H1 (cell line): ENCODE data around the gene CCR2. TPM values are rescaled to one million over a fixed set of nuclear protein-coding genes. Genes with fewer than 3 reads are reported as not detected.

Source experiments
- CTCF ChIA-PET: fragments of 300-600 bp; sonication (Branson Sonifier 250); formaldehyde crosslinking; loops from one replicate; lab custom pipeline; 2021; ENCODE audit not compliant: partially characterized antibody; lab: Charles Lee
- POLR2A ChIA-PET: fragments of 300-600 bp; sonication (Branson Sonifier 250); formaldehyde crosslinking; loops from one replicate; lab custom pipeline; 2021; ENCODE audit warnings: inconsistent platforms; ENCODE audit not compliant: partially characterized antibody; lab: Charles Lee
- DNase-seq, 2 experiments: peaks; one replicate each; pipeline versions ENCODE4 v3.0.0 to v3.0.0-alpha.2; 2010 to 2022; ENCODE audit warnings: low spot score in 2 of 2, low read depth in 1 of 2, mixed read lengths in 1 of 2
- FAIRE-seq: peaks from 2 replicates; lab custom pipeline; 2011; peaks lifted over from hg19 to GRCh38; lab: Jason Lieb, UNC
- H2AFZ ChIP-seq: 2 replicates; pipeline ENCODE4 v1.8.1; 2012; ENCODE audit warnings: low read length, inconsistent platforms
- H2AK5ac ChIP-seq: 2 replicates; pipeline ENCODE4 v1.6.1; 2013; ENCODE audit warnings: low read depth, low read length
- H2BK120ac ChIP-seq: replicated peaks from 2 replicates; pipeline ENCODE3; 2013; ENCODE audit warnings: low read depth, low read length, inconsistent platforms
- H2BK12ac ChIP-seq: 2 replicates; pipeline ENCODE4 v1.6.1; 2013; ENCODE audit warnings: low read depth, low read length
- H2BK15ac ChIP-seq: 2 replicates; pipeline ENCODE4 v1.6.1; 2013; ENCODE audit warnings: low read length
- H2BK20ac ChIP-seq: 2 replicates; pipeline ENCODE4 v1.6.1; 2013; ENCODE audit warnings: low read length
- H2BK5ac ChIP-seq: 2 replicates; pipeline ENCODE4 v1.6.1; 2013; ENCODE audit warnings: low read depth, low read length
- H3K14ac ChIP-seq: 2 replicates; pipeline ENCODE4 v1.6.1; 2013; ENCODE audit warnings: inconsistent platforms; ENCODE audit not compliant: insufficient read length
- H3K18ac ChIP-seq: 2 replicates; pipeline ENCODE4 v1.6.1; 2013; ENCODE audit warnings: low read length; ENCODE audit errors: extremely low read depth
- H3K23ac ChIP-seq: 2 replicates; pipeline ENCODE4 v1.6.1; 2013; ENCODE audit warnings: inconsistent platforms; ENCODE audit not compliant: insufficient read length
- H3K23me2 ChIP-seq: 2 replicates; pipeline ENCODE4 v1.6.1; 2013; ENCODE audit warnings: low read depth, low read length
- H3K27ac ChIP-seq: 2 replicates; pipeline ENCODE4 v1.6.1; 2011; ENCODE audit warnings: low read depth, low read length, inconsistent platforms
- H3K27me3 ChIP-seq, 4 experiments: replicated peaks in 1 of 4; 1 replicate in 1 of 4; 2 replicates in 3 of 4; pipeline versions ENCODE4 v1.6.1 to v1.8.1; 2011 to 2013; ENCODE audit warnings: low read length in 3 of 4, mild to moderate bottlenecking in 3 of 4, inconsistent platforms in 2 of 4, mixed read lengths in 2 of 4, moderate library complexity in 1 of 4; ENCODE audit not compliant: control insufficient read depth in 3 of 4, insufficient read depth in 3 of 4; ENCODE audit errors: extremely low read depth in 1 of 4
- H3K36me3 ChIP-seq, 4 experiments: 2 replicates each; pipeline versions ENCODE4 v1.6.1 to v1.8.1; 2011 to 2013; ENCODE audit warnings: mild to moderate bottlenecking in 4 of 4, low read length in 3 of 4, moderate library complexity in 2 of 4, control low read depth in 1 of 4, inconsistent platforms in 1 of 4; ENCODE audit not compliant: insufficient read depth in 4 of 4, control insufficient read depth in 2 of 4
- H3K4ac ChIP-seq: replicated peaks from 2 replicates; pipeline ENCODE3; 2013; ENCODE audit warnings: low read length, low read depth, mixed read lengths, inconsistent platforms; ENCODE audit not compliant: insufficient read length
- H3K4me1 ChIP-seq, 4 experiments: replicated peaks in 1 of 4; 1 replicate in 1 of 4; 2 replicates in 3 of 4; pipeline versions ENCODE4 v1.6.1 to v1.8.1; 2011 to 2013; ENCODE audit warnings: low read length in 3 of 4, inconsistent platforms in 2 of 4, mixed read lengths in 1 of 4; ENCODE audit not compliant: insufficient read depth in 4 of 4, control insufficient read depth in 3 of 4
- H3K4me2 ChIP-seq, 2 experiments: 2 replicates each; pipeline versions ENCODE4 v1.6.1 to v1.8.1; 2011 to 2013; ENCODE audit warnings: low read depth in 2 of 2, low read length in 2 of 2, control low read depth in 1 of 2, inconsistent platforms in 1 of 2, mild to moderate bottlenecking in 1 of 2; ENCODE audit not compliant: insufficient read depth in 1 of 2
- H3K4me3 ChIP-seq, 4 experiments: fragments of 200-600, 300-600 bp in 1 of 4; sonication (generic), shearing (Covaris generic), sonication (Bioruptor Twin) in 1 of 4; 2 replicates each; pipeline versions ENCODE4 v1.5.1 to v1.8.1; 2011 to 2016; ENCODE audit warnings: low read length in 4 of 4, low read depth in 3 of 4, control low read depth in 2 of 4, inconsistent platforms in 2 of 4, mild to moderate bottlenecking in 2 of 4, mixed read lengths in 1 of 4, moderate library complexity in 1 of 4; ENCODE audit not compliant: insufficient read depth in 2 of 4; ENCODE audit errors: extremely low read depth in 1 of 4
- H3K56ac ChIP-seq: replicated peaks from 2 replicates; pipeline ENCODE3; 2013; ENCODE audit warnings: low read depth, mild to moderate bottlenecking, mixed read lengths, low read length, inconsistent platforms; ENCODE audit not compliant: insufficient read length
- H3K79me1 ChIP-seq: 2 replicates; pipeline ENCODE4 v1.6.1; 2013; ENCODE audit warnings: low read depth, low read length, control low read depth
- H3K79me2 ChIP-seq, 2 experiments: 2 replicates each; pipeline versions ENCODE4 v1.6.1 to v1.8.1; 2012 to 2013; ENCODE audit warnings: low read length in 2 of 2, mild to moderate bottlenecking in 2 of 2, inconsistent platforms in 1 of 2; ENCODE audit not compliant: insufficient read depth in 2 of 2, control insufficient read depth in 1 of 2
- H3K9ac ChIP-seq, 4 experiments: replicated peaks in 1 of 4; 1 replicate in 1 of 4; 2 replicates in 3 of 4; pipeline versions ENCODE4 v1.6.1 to v1.8.1; 2011 to 2013; ENCODE audit warnings: low read depth in 3 of 4, low read length in 3 of 4, control low read depth in 2 of 4, mild to moderate bottlenecking in 2 of 4, moderate library complexity in 2 of 4, inconsistent platforms in 1 of 4; ENCODE audit errors: extremely low read depth in 1 of 4
- H3K9me3 ChIP-seq, 2 experiments: 2 replicates each; pipeline versions ENCODE4 v1.6.1 to v1.8.1; 2012 to 2013; ENCODE audit warnings: mild to moderate bottlenecking in 2 of 2, moderate library complexity in 2 of 2, control low read depth in 1 of 2, inconsistent platforms in 1 of 2, low read depth in 1 of 2, low read length in 1 of 2, mixed read lengths in 1 of 2; ENCODE audit not compliant: insufficient read depth in 2 of 2
- H4K20me1 ChIP-seq, 2 experiments: replicated peaks in 1 of 2; 2 replicates each; pipeline versions ENCODE3 to v1.8.1; 2011 to 2013; ENCODE audit warnings: inconsistent platforms in 2 of 2, low read length in 2 of 2, mild to moderate bottlenecking in 1 of 2; ENCODE audit not compliant: insufficient read depth in 2 of 2, control insufficient read depth in 1 of 2
- H4K5ac ChIP-seq: 2 replicates; pipeline ENCODE4 v1.6.1; 2013; ENCODE audit warnings: low read length, low read depth, mixed read lengths, inconsistent platforms; ENCODE audit not compliant: insufficient read length
- H4K8ac ChIP-seq: 2 replicates; pipeline ENCODE4 v1.8.0; 2013; ENCODE audit warnings: mild to moderate bottlenecking, moderate library complexity, low read length, inconsistent platforms; ENCODE audit not compliant: insufficient read depth; ENCODE audit errors: extremely low read depth
- H4K91ac ChIP-seq: replicated peaks from 2 replicates; pipeline ENCODE3; 2013; ENCODE audit warnings: low read length, mixed read lengths, inconsistent platforms; ENCODE audit not compliant: insufficient read length
- BACH1 ChIP-seq: IDR thresholded peaks from 2 replicates; pipeline ENCODE4 v1.6.1; 2012; ENCODE audit warnings: low read length, improper control_type of control experiment
- E2F6 ChIP-seq: IDR thresholded peaks from 2 replicates; pipeline ENCODE4 v1.6.1; 2012; ENCODE audit warnings: inconsistent platforms
- FOSL1 ChIP-seq: IDR thresholded peaks from 2 replicates; pipeline ENCODE4 v1.6.1; 2011; ENCODE audit warnings: mild to moderate bottlenecking, low read depth, low read length, moderate library complexity; ENCODE audit not compliant: insufficient read depth
- HDAC6 ChIP-seq: IDR thresholded peaks from one replicate; pipeline ENCODE4 v1.7.1; 2012; ENCODE audit warnings: low read depth, mild to moderate bottlenecking, inconsistent platforms, low read length, moderate library complexity
- JUN ChIP-seq: IDR thresholded peaks from 2 replicates; pipeline ENCODE4 v1.6.1; 2011; ENCODE audit warnings: low read depth, mild to moderate bottlenecking, improper control_type of control experiment, low read length
- MAFK ChIP-seq: IDR thresholded peaks from 2 replicates; pipeline ENCODE4 v1.6.1; 2012; ENCODE audit warnings: low read depth, mild to moderate bottlenecking, improper control_type of control experiment, low read length
- NANOG ChIP-seq: IDR thresholded peaks from 2 replicates; pipeline ENCODE4 v1.6.1; 2011; ENCODE audit warnings: low read length, low read depth, mild to moderate bottlenecking, inconsistent platforms; ENCODE audit not compliant: insufficient read depth, poor library complexity, severe bottlenecking
- PHF8 ChIP-seq: fragments of 200-600 bp; sonication (generic); conservative IDR thresholded peaks from 2 replicates; pipeline ENCODE4 v1.7.1; 2012; ENCODE audit warnings: low read depth, mild to moderate bottlenecking, inconsistent platforms, low read length, moderate library complexity
- POLR2A ChIP-seq, 2 experiments: IDR thresholded peaks; 1 replicate in 1 of 2; 2 replicates in 1 of 2; pipeline ENCODE4 v1.6.1; 2011; ENCODE audit warnings: low read depth in 2 of 2, low read length in 2 of 2, mild to moderate bottlenecking in 2 of 2; ENCODE audit errors: control extremely low read depth in 1 of 2
- TAF1 ChIP-seq: IDR thresholded peaks from 2 replicates; pipeline ENCODE4 v1.6.1; 2011; ENCODE audit warnings: mild to moderate bottlenecking, low read depth, low read length
- TCF12 ChIP-seq: IDR thresholded peaks from 2 replicates; pipeline ENCODE4 v1.6.1; 2011; ENCODE audit warnings: low read depth, mild to moderate bottlenecking, low read length
- WGBS, 2 experiments: shearing (Covaris generic) in 1 of 2; methylation state at CpG; one replicate each; pipeline versions ENCODE4 v1.1.6 to v1.1.7; 2013 to 2015; ENCODE audit warnings: low lambda C conversion rate in 2 of 2, mixed read lengths in 2 of 2, inconsistent platforms in 1 of 2, low coverage in 1 of 2, missing lambda C conversion rate in 1 of 2; ENCODE audit not compliant: insufficient replicate concordance in 2 of 2, insufficient coverage in 1 of 2, insufficient read length in 1 of 2; ENCODE audit errors: extremely low coverage in 1 of 2, missing lambda C conversion rate in 1 of 2; 5-methylcytosine and 5-hydroxymethylcytosine counted together
- polyA plus RNA-seq, 7 experiments: library from polyadenylated mRNA; depleted of rRNA in 3 of 7; stranded (reverse) in 5 of 7; unstranded in 2 of 7; fragments of >200 nt in 5 of 7; fragments of 200-250 nt in 2 of 7; gene quantifications; 1 replicate in 5 of 7; 2 replicates in 1 of 7; 4 replicates in 1 of 7; pipeline versions ENCODE4 v1.2.1 to v1.2.3, GENCODE V29; 2011 to 2013; ENCODE audit warnings: missing spikeins in 2 of 7, mixed read lengths in 2 of 7
- total RNA-seq: library from RNA; stranded (reverse); fragmentation: NEBNext Ultra II Directional; extraction: Animal tissue kit (Norgen Biotek cat#: 25700); gene quantifications from 2 replicates; pipeline ENCODE4 v1.2.1, GENCODE V29; 2021

CCR2 gene
- total and polyA plus RNA-seq, 2 of the 8 experiments (the other 6 are each of a cell fraction or from before 2014, with no cell fraction given): not detected

- peaks cover 0 to 5% (median 0%) of the 10 kb centered on the region in 4 experiments; a peak in 1 of 7 replicates for H3K27me3 ChIP-seq
- no peak overlapping the region for H2BK12ac ChIP-seq
- no peak overlapping the region for H2AK5ac ChIP-seq
- no peaks in the 10 kb centered on the region for H4K20me1 ChIP-seq
- DNase-seq (no peak), FAIRE-seq (no peak)
- no peak overlapping the region for H2BK120ac ChIP-seq
- no peak overlapping the region for H2AFZ ChIP-seq
- H2BK15ac ChIP-seq: no peak overlapping the region
- no peaks in the 10 kb centered on the region for H3K79me2 ChIP-seq
- no peak overlapping the region for H3K27ac ChIP-seq
- H4K8ac ChIP-seq: no peak overlapping the region
- no peaks in the 10 kb centered on the region for H3K23me2 ChIP-seq
- H3K14ac ChIP-seq: no peak overlapping the region
- H3K79me1 ChIP-seq: no peaks in the 10 kb centered on the region
- no peak overlapping the region for H3K18ac ChIP-seq
- H3K36me3 ChIP-seq: no peaks in the 10 kb centered on the region
- H3K9me3 ChIP-seq: no peaks in the 10 kb centered on the region
- H3K56ac ChIP-seq: no peak overlapping the region
- H3K4me2 ChIP-seq: no peak overlapping the region
- ChIA-PET POLR2A (no interaction called here), CTCF (interaction anchor here (0.6 to 12.9 kb wide), 6 partner anchors 11 to 158 kb away, joined by 3 to 164 read pairs (median 4); partner anchors contain the start of gene CCR1)
- no peak overlapping the region for H3K4me3 ChIP-seq
- no peaks in the 10 kb centered on the region for H3K4me1 ChIP-seq
- 95% methylated on average over 5 of the region's 5 CpGs; no CpG with 5 or more reads in 1 of the 2 experiments for WGBS, 2 experiments
- TF ChIP-seq HDAC6 (no peak), TCF12 (no peak), JUN (no peak), NANOG (no peak), BACH1 (no peak), PHF8 (no peak), POLR2A (IDR thresholded peaks at IDR 0.05; ENCODE audit: control extremely low read depth in 1 of 2, low read depth in 2 of 2, low read length in 2 of 2) (no peak), MAFK (no peak), TAF1 (no peak), E2F6 (no peak), FOSL1 (no peak)
- H4K5ac ChIP-seq: no peak overlapping the region
- H2BK5ac ChIP-seq: no peak overlapping the region
- no peak overlapping the region for H3K23ac ChIP-seq
- no peak overlapping the region for H4K91ac ChIP-seq
- H2BK20ac ChIP-seq: no peak overlapping the region
- H3K9ac ChIP-seq: no peak overlapping the region
- no peak overlapping the region for H3K4ac ChIP-seq
Observed at GRCh38 chr3:46365737-46366524, 12.0 kb downstream of the CCR2 start.
